IMR-90 (cell line): Measurements from ENCODE around the gene SLC30A5. TPM values are rescaled to one million over a fixed set of nuclear protein-coding genes. Genes with fewer than 3 reads are reported as not detected.

Experiments used
- ATAC-seq: fragments of 200-7000 bp; cut with Tn5 transposase; 2 replicates; pipeline ENCODE4 v1.9.1; 2020; ENCODE audit warnings: low read depth, mild to moderate bottlenecking, moderate library complexity
- BruUV-seq: library from RNA; stranded (reverse); fragments of 400-500 nt; replicated peaks from 2 replicates; lab custom pipeline; 2021; lab: Mats Ljungman, UMichigan
- CTCF ChIA-PET: fragments of 300-600 bp; formaldehyde crosslinking; extraction: SDS; loops from one replicate; lab custom pipeline; 2021; ENCODE audit warnings: antibody characterized with exemption; lab: Yijun Ruan, JAX
- POLR2A ChIA-PET: fragments of 300-600 bp; sonication (Branson Sonifier 250); formaldehyde crosslinking; loops from one replicate; lab custom pipeline; 2022; ENCODE audit warnings: antibody characterized with exemption; ENCODE audit not compliant: unreplicated experiment; lab: Charles Lee
- DNase-seq: peaks from one replicate; pipeline ENCODE4 v3.0.0; 2013
- H2AFZ ChIP-seq: replicated peaks from 2 replicates; pipeline ENCODE3; 2013; ENCODE audit warnings: low read length, mild to moderate bottlenecking; ENCODE audit not compliant: poor library complexity
- H2AK5ac ChIP-seq: 2 replicates; pipeline ENCODE4 v1.6.1; 2013; ENCODE audit warnings: low read depth, low read length, inconsistent platforms
- H2AK9ac ChIP-seq: replicated peaks from 2 replicates; pipeline ENCODE3; 2013; ENCODE audit warnings: mild to moderate bottlenecking, low read depth, low read length, moderate library complexity; ENCODE audit not compliant: poor library complexity
- H2BK120ac ChIP-seq: 2 replicates; pipeline ENCODE4 v1.6.1; 2013; ENCODE audit warnings: low read depth, low read length, inconsistent platforms
- H2BK15ac ChIP-seq: 3 replicates; pipeline ENCODE4 v1.6.1; 2013; ENCODE audit warnings: low read depth, low read length, inconsistent platforms
- H2BK20ac ChIP-seq: 2 replicates; pipeline ENCODE4 v1.6.1; 2013; ENCODE audit warnings: low read depth, mild to moderate bottlenecking, inconsistent platforms, low read length, moderate library complexity
- H2BK5ac ChIP-seq: 2 replicates; pipeline ENCODE4 v1.6.1; 2013; ENCODE audit warnings: mild to moderate bottlenecking, low read depth, low read length, inconsistent platforms; ENCODE audit not compliant: poor library complexity, severe bottlenecking
- H3K14ac ChIP-seq: replicated peaks from 2 replicates; pipeline ENCODE4 v1.6.1; 2013; ENCODE audit warnings: low read depth, low read length, inconsistent platforms
- H3K18ac ChIP-seq: 2 replicates; pipeline ENCODE4 v1.6.1; 2013; ENCODE audit warnings: low read depth, low read length, control low read depth
- H3K23ac ChIP-seq: 2 replicates; pipeline ENCODE4 v1.6.1; 2013; ENCODE audit warnings: low read depth, low read length, inconsistent platforms
- H3K27ac ChIP-seq: 2 replicates; pipeline ENCODE4 v1.5.1; 2013; ENCODE audit warnings: mild to moderate bottlenecking, control low read depth, low read length; ENCODE audit not compliant: insufficient read depth
- H3K27me3 ChIP-seq: 2 replicates; pipeline ENCODE4 v1.6.1; 2013; ENCODE audit warnings: low read length; ENCODE audit not compliant: control insufficient read depth, insufficient read depth
- H3K36me3 ChIP-seq: 2 replicates; pipeline ENCODE4 v1.6.1; 2013; ENCODE audit warnings: low read length, mixed read lengths; ENCODE audit not compliant: control insufficient read depth, insufficient read depth
- H3K4ac ChIP-seq: 2 replicates; pipeline ENCODE4 v1.6.1; 2013; ENCODE audit warnings: low read depth, low read length, inconsistent platforms
- H3K4me1 ChIP-seq: 2 replicates; pipeline ENCODE4 v1.6.1; 2013; ENCODE audit warnings: low read length, mixed read lengths; ENCODE audit not compliant: control insufficient read depth, insufficient read depth
- H3K4me2 ChIP-seq: 2 replicates; pipeline ENCODE4 v1.6.1; 2013; ENCODE audit warnings: low read depth, mild to moderate bottlenecking, control low read depth, low read length, moderate library complexity
- H3K4me3 ChIP-seq: 2 replicates; pipeline ENCODE4 v1.5.1; 2013; ENCODE audit warnings: low read depth, mild to moderate bottlenecking, control low read depth, low read length, moderate library complexity; ENCODE audit not compliant: insufficient read depth
- H3K56ac ChIP-seq: 2 replicates; pipeline ENCODE4 v1.6.1; 2013; ENCODE audit warnings: low read length, inconsistent platforms; ENCODE audit not compliant: insufficient read depth; ENCODE audit errors: extremely low read depth
- H3K79me1 ChIP-seq, 2 experiments: 2 replicates each; pipeline ENCODE4 v1.6.1; 2013; ENCODE audit warnings: low read length in 2 of 2, inconsistent platforms in 1 of 2, low read depth in 1 of 2
- H3K9ac ChIP-seq: 2 replicates; pipeline ENCODE4 v1.6.1; 2013; ENCODE audit warnings: low read depth, low read length, control low read depth
- H3K9me1 ChIP-seq: 2 replicates; pipeline ENCODE4 v1.6.1; 2013; ENCODE audit warnings: low read length, inconsistent platforms; ENCODE audit not compliant: insufficient read depth
- H3K9me3 ChIP-seq: 2 replicates; pipeline ENCODE4 v1.6.1; 2013; ENCODE audit warnings: low read length; ENCODE audit not compliant: control insufficient read depth, insufficient read depth
- H4K20me1 ChIP-seq: 2 replicates; pipeline ENCODE4 v1.6.1; 2013; ENCODE audit warnings: low read length, inconsistent platforms; ENCODE audit not compliant: insufficient read depth
- H4K5ac ChIP-seq: 2 replicates; pipeline ENCODE4 v1.6.1; 2013; ENCODE audit warnings: mild to moderate bottlenecking, low read depth, low read length, control low read depth
- H4K8ac ChIP-seq, 2 experiments: 2 replicates each; pipeline ENCODE4 v1.6.1; 2013; ENCODE audit warnings: low read depth in 2 of 2, low read length in 2 of 2, control low read depth in 1 of 2, inconsistent platforms in 1 of 2
- H4K91ac ChIP-seq: 2 replicates; pipeline ENCODE4 v1.6.1; 2013; ENCODE audit warnings: low read depth, low read length, inconsistent platforms; ENCODE audit not compliant: insufficient read depth
- BHLHE40 ChIP-seq: fragments of 150-350 bp; IDR thresholded peaks from 2 replicates; pipeline ENCODE4 v1.6.1; 2016; ENCODE audit warnings: mild to moderate bottlenecking, low read depth, low read length
- CHD1 ChIP-seq: IDR thresholded peaks from 2 replicates; pipeline ENCODE4 v1.6.1; 2012; ENCODE audit warnings: low read depth, low read length, improper control_type of control experiment
- MAZ ChIP-seq: IDR thresholded peaks from 2 replicates; pipeline ENCODE4 v1.6.1; 2012; ENCODE audit warnings: low read depth, mild to moderate bottlenecking, low read length, improper control_type of control experiment, moderate library complexity, borderline replicate concordance
- POLR2A ChIP-seq: IDR thresholded peaks from 2 replicates; pipeline ENCODE4 v1.6.1; 2012; ENCODE audit warnings: mild to moderate bottlenecking, low read depth, low read length
- RAD21 ChIP-seq: IDR thresholded peaks from 2 replicates; pipeline ENCODE4 v1.6.1; 2012; ENCODE audit warnings: low read length, improper control_type of control experiment
- RCOR1 ChIP-seq: IDR thresholded peaks from 2 replicates; pipeline ENCODE4 v1.6.1; 2012; ENCODE audit warnings: mild to moderate bottlenecking, low read length, improper control_type of control experiment; ENCODE audit not compliant: insufficient replicate concordance
- RFX5 ChIP-seq: IDR thresholded peaks from 2 replicates; pipeline ENCODE4 v1.8.0; 2012; ENCODE audit warnings: low read depth, mild to moderate bottlenecking, low read length, moderate library complexity
- WGBS, 2 experiments: methylation state at CpG; one replicate each; pipeline versions ENCODE4 v1.1.5 to v1.1.7; 2013; ENCODE audit warnings: missing lambda C conversion rate in 2 of 2; ENCODE audit not compliant: insufficient read length in 1 of 2; ENCODE audit errors: extremely low coverage in 2 of 2; 5-methylcytosine and 5-hydroxymethylcytosine counted together
- dilution Hi-C: fragments of 300-500 bp; cut with HindIII; formaldehyde crosslinking; loops from one replicate; pipeline ENCODE4 v1.14.3; 2018; ENCODE audit warnings: low sequenced_read_pairs; ENCODE audit not compliant: unreplicated experiment
- in situ Hi-C: fragments of 300-500 bp; cut with MboI; formaldehyde crosslinking; loops from 3 replicates; pipeline ENCODE4 v1.14.3; 2019; ENCODE audit warnings: low sequenced_read_pairs, inconsistent platforms, mixed read lengths
- intact Hi-C: fragments of 100-400 bp; cut with micrococcal nuclease; formaldehyde crosslinking; loops from 2 replicates; pipeline ENCODE4 v1.10.0; 2022
- polyA plus RNA-seq, 3 experiments: library from polyadenylated mRNA; depleted of rRNA; stranded (reverse); fragments of >200 nt; gene quantifications; 2 replicates each; pipeline ENCODE4 v1.2.3, GENCODE V29; 2012; ENCODE audit warnings: low replicate concordance in 1 of 3
- total RNA-seq: library from RNA; depleted of rRNA; stranded (reverse); fragments of >200 nt; gene quantifications from 2 replicates; pipeline ENCODE4 v1.2.3, GENCODE V29; 2012
- TF ChIP-seq, protein P1 (sequence below): conservative IDR thresholded peaks from 2 replicates; pipeline ENCODE4 v1.5.1; 2012; ENCODE audit warnings: mild to moderate bottlenecking, low read depth, low read length, improper control_type of control experiment
- TF ChIP-seq, protein P2 (sequence below): fragments of 150-350 bp; IDR thresholded peaks from 2 replicates; pipeline ENCODE4 v1.6.1; 2016; ENCODE audit warnings: low read depth, mild to moderate bottlenecking, low read length, moderate library complexity, borderline replicate concordance

SLC30A5 gene
- total and polyA plus RNA-seq, 2 of the 4 experiments (the other 2 are of a cell fraction): 21.2 to 34.8 TPM

DNA sequence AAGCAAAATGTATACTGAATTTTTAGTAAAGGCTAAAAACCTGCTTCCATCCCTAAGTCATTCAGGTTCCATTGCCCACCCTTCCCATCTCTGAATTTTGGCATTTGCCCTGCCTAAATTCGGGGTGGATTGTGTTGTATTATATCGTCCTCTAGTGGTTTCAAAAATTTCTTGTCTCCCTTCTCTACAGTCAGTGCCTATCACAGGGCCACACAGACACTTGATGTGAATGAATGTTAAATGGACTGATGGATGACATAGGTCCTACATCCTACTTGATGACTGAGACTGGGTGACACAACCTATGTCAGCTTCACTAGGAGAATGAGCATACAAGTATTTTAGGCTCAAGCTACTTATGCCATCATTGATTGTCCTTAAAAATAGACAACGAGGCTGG lies 45.6 kb upstream of the SLC30A5 start:
- Histone ChIP-seq H2BK20ac (no peak overlapping the region), H2AK5ac (no peak overlapping the region), H3K79me1 (no peaks in the 10 kb centered on the region), H3K36me3 (no peaks in the 10 kb centered on the region), H3K14ac (no peak overlapping the region), H4K91ac (no peak overlapping the region), H2AFZ (no peak overlapping the region), H3K9ac (no peak overlapping the region), H3K27me3 (no peaks in the 10 kb centered on the region), H4K20me1 (no peaks in the 10 kb centered on the region), H3K9me3 (no peaks in the 10 kb centered on the region), H2BK120ac (no peak overlapping the region), H4K8ac (no peak overlapping the region), H3K27ac (no peak overlapping the region), H3K9me1 (no peaks in the 10 kb centered on the region), H2AK9ac (no peak overlapping the region), H3K23ac (no peak overlapping the region), H3K56ac (no peak overlapping the region), H3K4me3 (no peak overlapping the region), H4K5ac (no peak overlapping the region), H2BK15ac (no peak overlapping the region), H3K4me2 (no peak overlapping the region), H3K4me1 (no peaks in the 10 kb centered on the region), H3K4ac (no peak overlapping the region), H3K18ac (no peak overlapping the region), H2BK5ac (no peak overlapping the region)
- dilution Hi-C loops (no loop called here), intact Hi-C loops (loop anchor here (5.0 to 10.0 kb wide), 2 partner anchors 44 to 1883 kb away; partner anchors contain the start of gene SLC30A5), in situ Hi-C loops (no loop called here)
- ChIA-PET POLR2A (no interaction called here), CTCF (no interaction called here)
- ATAC-seq: no peak
- no CpG with 5 or more reads among the region's 3 CpGs for WGBS, 2 experiments
- BruUV-seq: no TSS peak
- DNase-seq: no peak
- TF ChIP-seq RAD21 (peak; percentile 39), POLR2A (no peak), MAZ (no peak), BHLHE40 (no peak), CHD1 (no peak), RCOR1 (no peak), RFX5 (no peak)
- TF ChIP-seq, protein P1, sequence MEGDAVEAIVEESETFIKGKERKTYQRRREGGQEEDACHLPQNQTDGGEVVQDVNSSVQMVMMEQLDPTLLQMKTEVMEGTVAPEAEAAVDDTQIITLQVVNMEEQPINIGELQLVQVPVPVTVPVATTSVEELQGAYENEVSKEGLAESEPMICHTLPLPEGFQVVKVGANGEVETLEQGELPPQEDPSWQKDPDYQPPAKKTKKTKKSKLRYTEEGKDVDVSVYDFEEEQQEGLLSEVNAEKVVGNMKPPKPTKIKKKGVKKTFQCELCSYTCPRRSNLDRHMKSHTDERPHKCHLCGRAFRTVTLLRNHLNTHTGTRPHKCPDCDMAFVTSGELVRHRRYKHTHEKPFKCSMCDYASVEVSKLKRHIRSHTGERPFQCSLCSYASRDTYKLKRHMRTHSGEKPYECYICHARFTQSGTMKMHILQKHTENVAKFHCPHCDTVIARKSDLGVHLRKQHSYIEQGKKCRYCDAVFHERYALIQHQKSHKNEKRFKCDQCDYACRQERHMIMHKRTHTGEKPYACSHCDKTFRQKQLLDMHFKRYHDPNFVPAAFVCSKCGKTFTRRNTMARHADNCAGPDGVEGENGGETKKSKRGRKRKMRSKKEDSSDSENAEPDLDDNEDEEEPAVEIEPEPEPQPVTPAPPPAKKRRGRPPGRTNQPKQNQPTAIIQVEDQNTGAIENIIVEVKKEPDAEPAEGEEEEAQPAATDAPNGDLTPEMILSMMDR: peak; percentile 32; the same call in 1 of the 2 replicates
- TF ChIP-seq, protein P2, sequence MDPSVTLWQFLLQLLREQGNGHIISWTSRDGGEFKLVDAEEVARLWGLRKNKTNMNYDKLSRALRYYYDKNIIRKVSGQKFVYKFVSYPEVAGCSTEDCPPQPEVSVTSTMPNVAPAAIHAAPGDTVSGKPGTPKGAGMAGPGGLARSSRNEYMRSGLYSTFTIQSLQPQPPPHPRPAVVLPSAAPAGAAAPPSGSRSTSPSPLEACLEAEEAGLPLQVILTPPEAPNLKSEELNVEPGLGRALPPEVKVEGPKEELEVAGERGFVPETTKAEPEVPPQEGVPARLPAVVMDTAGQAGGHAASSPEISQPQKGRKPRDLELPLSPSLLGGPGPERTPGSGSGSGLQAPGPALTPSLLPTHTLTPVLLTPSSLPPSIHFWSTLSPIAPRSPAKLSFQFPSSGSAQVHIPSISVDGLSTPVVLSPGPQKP: no peak
